IPS-20b (cell line): ENCODE measurements around the gene MSH3.

Source experiments
- H3K27ac ChIP-seq: one replicate; pipeline ENCODE4 v1.5.1; 2013; ENCODE audit warnings: low read length
- H3K27me3 ChIP-seq: 2 replicates; pipeline ENCODE4 v1.6.1; 2013; ENCODE audit warnings: mild to moderate bottlenecking, low read length, inconsistent platforms; ENCODE audit not compliant: insufficient read depth
- H3K36me3 ChIP-seq: 2 replicates; pipeline ENCODE4 v1.6.1; 2013; ENCODE audit warnings: low read depth, mild to moderate bottlenecking, inconsistent platforms, low read length, moderate library complexity; ENCODE audit not compliant: insufficient read depth
- H3K4me1 ChIP-seq: 2 replicates; pipeline ENCODE4 v1.6.1; 2013; ENCODE audit warnings: mild to moderate bottlenecking, control low read depth, inconsistent platforms, low read length, moderate library complexity; ENCODE audit not compliant: insufficient read depth
- H3K4me3 ChIP-seq: 2 replicates; pipeline ENCODE4 v1.5.1; 2013; ENCODE audit warnings: mild to moderate bottlenecking, low read length, inconsistent platforms
- H3K9ac ChIP-seq: 2 replicates; pipeline ENCODE4 v1.6.1; 2013; ENCODE audit warnings: low read depth, mild to moderate bottlenecking, inconsistent platforms, low read length, moderate library complexity
- H3K9me3 ChIP-seq: 2 replicates; pipeline ENCODE4 v1.6.1; 2013; ENCODE audit warnings: mild to moderate bottlenecking, low read depth, low read length, inconsistent platforms; ENCODE audit not compliant: insufficient read depth

The MSH3 gene

DNA sequence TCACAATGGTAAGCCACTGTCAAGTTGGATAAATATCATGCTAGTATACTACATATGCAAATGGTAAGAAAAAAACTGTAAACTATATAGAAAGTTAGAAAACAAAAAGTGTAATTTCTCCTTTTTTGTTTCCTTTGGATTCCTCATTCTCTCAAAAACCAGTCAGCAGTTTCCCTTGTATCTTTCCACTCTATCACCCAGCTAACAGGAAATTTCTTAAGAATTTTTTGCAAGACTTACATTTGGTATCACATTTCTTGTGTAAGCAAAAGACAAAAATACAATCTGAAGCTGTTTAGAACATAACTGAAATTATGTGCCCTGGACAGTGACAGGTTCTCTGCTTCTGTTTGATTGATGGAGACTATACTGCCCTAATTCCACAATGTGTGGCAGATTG lies 25.2 kb upstream of the MSH3 start:
- Histone ChIP-seq H3K27ac (no peak overlapping the region), H3K36me3 (peaks cover 49% of the 10 kb centered on the region), H3K9ac (no peak overlapping the region)

DNA sequence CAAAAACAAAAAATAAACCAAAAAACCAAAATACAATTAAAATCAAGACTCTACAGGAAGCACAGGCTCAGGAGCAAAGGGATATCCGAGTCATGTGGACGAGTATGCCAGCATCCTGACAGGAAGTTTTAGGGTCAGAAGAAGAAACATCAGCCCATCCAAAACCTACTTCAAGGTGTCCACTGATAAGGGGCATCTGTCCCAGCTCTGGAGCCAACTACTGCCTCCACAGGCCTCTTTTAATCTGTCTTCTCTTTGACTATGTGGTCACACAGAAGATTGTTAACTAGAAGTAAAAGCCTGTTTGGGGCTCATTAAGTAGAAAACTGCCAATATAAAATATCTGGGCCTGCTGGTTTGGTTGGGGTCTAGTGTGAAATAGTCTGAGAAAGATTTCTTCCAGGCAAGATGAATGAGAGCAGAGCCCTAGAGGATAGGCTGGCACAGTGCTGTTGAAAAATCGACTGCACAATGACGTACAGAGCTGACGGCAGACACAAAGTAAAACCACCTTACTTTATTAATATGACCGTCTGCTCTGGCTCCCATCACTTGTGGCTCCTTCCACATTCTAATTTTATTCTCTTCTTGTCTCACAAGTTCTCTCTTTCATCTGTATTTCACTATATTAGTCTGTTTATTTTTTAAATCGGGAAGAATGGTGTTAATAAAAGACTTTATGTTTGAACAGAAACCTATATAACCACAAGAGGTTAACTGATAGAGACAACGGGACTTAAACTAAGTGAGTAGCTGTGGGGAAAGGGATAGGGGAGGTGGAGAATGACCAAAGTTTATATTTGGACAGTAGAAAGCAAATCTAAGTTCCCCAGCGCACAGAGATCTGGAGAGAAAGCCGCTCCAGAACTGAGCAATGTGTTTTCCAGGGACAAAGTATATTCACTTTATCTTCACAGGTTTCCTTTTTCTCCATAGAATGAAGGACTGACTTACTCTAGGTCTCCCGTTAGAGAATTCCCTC lies 22.9 kb upstream of the MSH3 start:
- Histone ChIP-seq H3K4me1 (no peaks in the 10 kb centered on the region), H3K9me3 (no peaks in the 10 kb centered on the region), H3K36me3 (peaks cover 71% of the 10 kb centered on the region), H3K27me3 (no peaks in the 10 kb centered on the region), H3K9ac (no peak overlapping the region), H3K4me3 (no peak overlapping the region), H3K27ac (no peak overlapping the region)

More for the DNA sequence above, 25.2 kb upstream of the MSH3 start:
- no peaks in the 10 kb centered on the region for H3K27me3 ChIP-seq
- H3K4me1 ChIP-seq, result no peaks in the 10 kb centered on the region
- no peak overlapping the region for H3K4me3 ChIP-seq
- no peaks in the 10 kb centered on the region for H3K9me3 ChIP-seq

DNA sequence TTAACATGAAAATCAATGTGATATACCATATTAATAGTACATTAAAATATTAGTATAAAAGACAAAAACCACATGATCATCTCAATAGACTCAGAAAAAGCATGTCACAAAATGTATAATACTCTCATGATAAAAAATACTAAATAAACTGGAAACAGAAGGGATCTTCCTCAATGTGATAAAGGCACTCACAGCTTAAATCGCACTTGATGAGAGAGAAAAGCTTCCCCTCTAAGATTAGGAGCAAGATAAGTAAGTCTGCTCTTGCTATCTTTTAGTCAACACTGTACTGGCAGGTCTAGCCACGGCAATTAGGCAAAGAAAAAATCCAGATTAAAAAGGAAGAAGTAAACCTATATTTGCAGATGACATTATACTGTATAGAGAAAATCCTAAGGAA lies 21.8 kb upstream of the MSH3 start:
- Histone ChIP-seq H3K9me3 (no peaks in the 10 kb centered on the region), H3K27ac (no peak overlapping the region), H3K9ac (no peak overlapping the region), H3K27me3 (no peaks in the 10 kb centered on the region), H3K36me3 (peaks cover 82% of the 10 kb centered on the region), H3K4me1 (no peaks in the 10 kb centered on the region), H3K4me3 (no peak overlapping the region)

DNA sequence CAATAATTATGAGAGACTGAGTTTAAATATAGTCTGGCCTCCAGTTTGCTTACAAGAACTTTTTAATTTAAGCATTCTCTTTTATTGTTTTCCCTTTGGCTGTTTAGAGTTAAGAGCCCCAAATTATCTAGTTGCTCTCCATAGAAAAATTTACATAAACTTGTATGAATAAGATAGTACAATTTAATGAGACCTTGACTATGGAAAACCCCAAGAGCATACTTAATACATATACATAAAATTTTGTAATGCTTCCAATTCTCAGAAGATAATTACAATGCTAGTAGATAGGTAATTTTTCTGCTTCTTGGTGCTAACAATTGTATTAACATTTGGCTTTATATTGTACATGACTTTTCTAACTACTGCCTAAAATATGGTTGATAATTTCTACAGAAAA lies 20.3 kb upstream of the MSH3 start:
- Histone ChIP-seq H3K4me1 (no peaks in the 10 kb centered on the region), H3K27me3 (no peaks in the 10 kb centered on the region), H3K9ac (no peak overlapping the region), H3K27ac (no peak overlapping the region), H3K9me3 (no peaks in the 10 kb centered on the region), H3K36me3 (peaks cover 92% of the 10 kb centered on the region), H3K4me3 (no peak overlapping the region)

GRCh38 chr5:80641353-80641752 lies 13.1 kb upstream of the MSH3 start:
- H3K36me3 ChIP-seq, result peaks cover 91% of the 10 kb centered on the region

DNA sequence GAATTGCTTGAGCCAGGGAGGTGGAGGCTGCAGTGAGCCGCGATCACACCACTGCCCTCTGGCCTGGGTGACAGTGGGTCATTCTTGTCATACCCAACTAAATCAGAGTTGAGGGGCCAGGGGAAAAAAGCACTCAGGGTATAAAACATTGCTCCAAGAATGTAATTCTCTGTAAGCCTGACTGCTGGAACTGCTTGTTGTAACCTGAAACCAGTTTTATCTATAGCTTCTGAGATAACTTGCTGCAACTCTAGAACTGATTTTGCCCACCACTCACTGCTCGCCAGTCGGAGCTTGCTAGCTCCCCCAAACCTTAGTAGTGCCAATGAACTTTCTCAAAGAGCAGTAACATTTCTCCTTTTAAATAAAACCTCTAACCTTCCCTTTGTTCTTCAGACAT lies 9.6 kb upstream of the MSH3 start:
- Histone ChIP-seq H3K27ac (no peak overlapping the region), H3K4me1 (no peaks in the 10 kb centered on the region), H3K4me3 (no peak overlapping the region), H3K9ac (no peak overlapping the region), H3K27me3 (no peaks in the 10 kb centered on the region), H3K36me3 (peaks cover 57% of the 10 kb centered on the region), H3K9me3 (no peaks in the 10 kb centered on the region)

More at GRCh38 chr5:80641353-80641752, 13.1 kb upstream of the MSH3 start:
- Histone ChIP-seq H3K4me3 (no peak overlapping the region), H3K9me3 (no peaks in the 10 kb centered on the region), H3K9ac (no peak overlapping the region), H3K27me3 (no peaks in the 10 kb centered on the region), H3K27ac (no peak overlapping the region), H3K4me1 (no peaks in the 10 kb centered on the region)

DNA sequence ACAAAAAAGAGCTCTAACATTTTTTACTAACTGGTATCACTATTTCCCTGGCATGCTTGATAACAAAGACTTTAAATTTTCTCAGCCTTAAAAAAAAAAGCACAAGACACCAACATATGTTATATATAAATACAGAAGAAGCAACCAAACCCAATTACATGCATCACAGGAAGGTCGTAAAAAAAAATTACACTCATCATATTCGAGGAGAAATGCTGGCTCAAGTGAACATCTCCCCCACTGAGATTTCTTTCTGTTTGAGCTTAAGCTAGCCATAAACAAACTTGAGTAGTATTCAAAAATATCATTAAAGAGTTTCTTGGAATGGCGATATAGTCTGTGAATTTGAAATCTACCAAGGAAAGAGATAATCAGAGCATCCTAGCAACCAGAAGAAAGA lies 7.5 kb upstream of the MSH3 start:
- H3K9ac ChIP-seq, result no peak overlapping the region

DNA sequence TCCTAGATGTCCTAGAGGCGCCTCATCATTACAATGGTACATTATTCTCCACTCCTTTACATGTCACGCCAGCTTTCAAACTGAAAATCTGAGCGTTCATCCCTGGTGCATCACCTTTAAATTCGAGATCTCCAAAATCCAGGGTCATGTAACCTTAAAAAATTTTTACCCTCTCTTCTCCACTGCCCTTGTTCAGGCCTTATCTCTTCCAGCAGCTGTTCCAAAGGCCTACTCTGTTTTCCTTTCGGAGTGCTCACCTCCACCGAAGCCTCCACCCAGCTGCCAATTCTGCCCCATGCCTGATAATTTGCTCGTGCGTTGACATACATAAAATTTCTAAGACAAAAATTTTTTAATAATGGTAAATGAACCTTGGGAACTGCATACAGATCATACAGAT lies 950 bp upstream of the MSH3 start:
- peak overlapping the region; percentile 79 for H3K4me3 ChIP-seq
- H3K9ac ChIP-seq, result peak overlapping the region; percentile 95
- peaks cover 10% of the 10 kb centered on the region; the same call in 1 of the 2 replicates for H3K4me1 ChIP-seq
- H3K9me3 ChIP-seq, result no peaks in the 10 kb centered on the region
- no peaks in the 10 kb centered on the region for H3K27me3 ChIP-seq
- no peak overlapping the region for H3K27ac ChIP-seq
- H3K36me3 ChIP-seq, result peaks cover 24% of the 10 kb centered on the region

More for the DNA sequence above, 7.5 kb upstream of the MSH3 start:
- H3K36me3 ChIP-seq, result peaks cover 38% of the 10 kb centered on the region
- H3K27ac ChIP-seq, result no peak overlapping the region
- no peaks in the 10 kb centered on the region for H3K27me3 ChIP-seq
- no peak overlapping the region for H3K4me3 ChIP-seq
- H3K4me1 ChIP-seq, result no peaks in the 10 kb centered on the region
- H3K9me3 ChIP-seq, result no peaks in the 10 kb centered on the region

DNA sequence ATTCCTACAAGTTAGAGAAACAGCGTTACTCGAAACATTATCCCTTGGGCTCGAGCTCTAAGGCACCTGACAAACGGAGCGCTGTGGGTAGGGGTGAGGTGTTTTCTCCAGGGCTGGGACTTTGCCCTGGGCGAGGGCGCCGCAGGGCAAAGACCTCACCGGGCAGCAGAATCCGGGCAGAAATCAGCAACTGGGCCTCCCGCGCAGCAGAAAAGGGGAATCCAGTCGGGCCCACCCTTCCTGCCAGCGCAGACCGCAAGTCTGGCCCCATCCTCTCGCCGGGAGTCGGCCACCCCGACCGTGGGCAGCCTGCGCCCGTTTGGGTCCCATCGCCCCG lies 430 bp upstream of the MSH3 start:
- Histone ChIP-seq H3K27me3 (no peaks in the 10 kb centered on the region), H3K27ac (no peak overlapping the region), H3K4me3 (peak overlapping the region; percentile 79)

DNA sequence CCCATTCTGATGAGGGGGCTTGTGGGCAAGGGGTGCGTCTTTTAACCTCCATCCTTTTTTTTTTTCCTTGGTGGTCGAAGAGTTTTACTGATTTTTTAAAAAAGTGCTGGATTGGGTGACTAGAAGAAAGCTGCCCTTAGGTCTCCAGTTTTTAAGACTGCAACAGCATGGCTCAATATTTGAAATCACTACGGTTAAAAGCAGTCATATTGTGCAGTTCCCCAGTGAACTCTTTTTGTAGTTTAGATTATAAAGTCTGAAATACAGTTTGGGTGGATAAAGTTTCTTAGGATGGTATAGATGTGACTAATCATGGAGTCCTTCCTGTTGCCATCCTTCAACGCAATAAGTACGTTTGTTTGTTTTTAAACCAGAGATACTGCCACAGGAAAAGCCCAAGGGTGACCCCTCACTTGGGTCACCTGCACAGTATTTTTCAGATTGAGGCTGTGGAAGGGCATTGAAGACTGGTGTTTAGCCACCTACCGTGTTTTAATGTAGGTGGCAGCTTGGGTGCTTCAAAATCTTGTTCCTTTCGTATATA lies 851 bp downstream of the MSH3 start:
- Histone ChIP-seq H3K9me3 (no peaks in the 10 kb centered on the region), H3K4me1 (peaks cover 10% of the 10 kb centered on the region; the same call in 1 of the 2 replicates), H3K36me3 (peaks cover 41% of the 10 kb centered on the region), H3K9ac (peak overlapping the region; percentile 84), H3K27me3 (no peaks in the 10 kb centered on the region), H3K4me3 (peak overlapping the region; percentile 74), H3K27ac (no peak overlapping the region)

More for the DNA sequence above, 430 bp upstream of the MSH3 start:
- Histone ChIP-seq H3K36me3 (peaks cover 28% of the 10 kb centered on the region), H3K9me3 (no peaks in the 10 kb centered on the region), H3K9ac (peak overlapping the region; percentile 95), H3K4me1 (peaks cover 10% of the 10 kb centered on the region; the same call in 1 of the 2 replicates)

- Histone ChIP-seq H3K27ac (no peak overlapping the region), H3K27me3 (no peaks in the 10 kb centered on the region), H3K4me3 (no peak overlapping the region), H3K4me1 (peaks cover 10% of the 10 kb centered on the region; the same call in 1 of the 2 replicates), H3K36me3 (peaks cover 52% of the 10 kb centered on the region), H3K9me3 (no peaks in the 10 kb centered on the region), H3K9ac (no peak overlapping the region)
Observed at GRCh38 chr5:80656425-80656824, 2.0 kb downstream of the MSH3 start.

DNA sequence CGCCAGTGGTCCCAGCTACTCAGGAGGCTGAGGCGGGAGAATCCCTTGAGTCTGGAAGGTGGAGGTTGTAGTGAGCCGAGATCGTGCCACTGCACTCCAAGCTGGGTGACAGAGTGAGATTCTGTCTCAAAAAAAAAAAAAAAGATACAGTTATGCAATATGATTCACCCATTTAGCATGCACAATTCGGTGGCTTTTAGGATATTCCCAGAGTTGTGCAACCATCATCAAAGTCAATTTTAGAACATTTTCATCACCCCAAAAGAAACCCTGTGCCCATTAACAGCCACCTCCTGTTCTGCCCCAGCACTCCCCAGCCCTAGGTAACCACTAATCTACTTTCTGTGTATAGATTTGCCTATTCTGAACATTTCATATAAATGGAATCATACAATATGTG lies 4.7 kb downstream of the MSH3 start:
- no peaks in the 10 kb centered on the region for H3K9me3 ChIP-seq
- H3K4me3 ChIP-seq, result no peak overlapping the region
- H3K4me1 ChIP-seq, result peaks cover 10% of the 10 kb centered on the region; the same call in 1 of the 2 replicates
- peaks cover 67% of the 10 kb centered on the region for H3K36me3 ChIP-seq
- H3K27me3 ChIP-seq, result no peaks in the 10 kb centered on the region
- H3K27ac ChIP-seq, result no peak overlapping the region
- no peak overlapping the region for H3K9ac ChIP-seq
